ENCODE results near the gene AGPS.

Gene AGPS

DNA sequence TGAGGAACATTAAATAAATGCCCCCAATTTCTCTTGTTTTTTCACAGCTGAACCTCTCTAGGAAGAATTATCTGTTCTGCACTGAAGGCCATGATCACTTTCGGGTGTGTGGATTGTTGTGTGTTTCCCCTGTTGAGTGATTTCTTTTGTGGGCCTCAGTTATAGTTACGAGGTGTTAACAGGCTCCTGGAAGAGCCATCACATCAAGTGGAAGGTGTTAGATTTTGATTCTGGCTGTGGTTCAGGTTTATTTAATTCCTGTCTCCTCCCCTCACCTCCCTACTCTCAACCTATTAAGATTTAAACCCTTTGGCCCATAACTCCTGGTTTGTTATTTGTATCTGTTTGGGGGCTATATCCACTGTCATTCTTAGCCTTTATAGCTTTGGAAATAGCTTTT, 182.8 kb downstream of the AGPS start:
- H3K27me3 ChIP-seq (ENCODE audit: insufficient read depth, poor library complexity, severe bottlenecking), result no peaks in the 10 kb centered on the region
- DNase-seq (ENCODE audit: low read depth in 1 of 2, low spot score in 1 of 2), result no peak
- H3K4me3 ChIP-seq (replicated peaks; ENCODE audit: insufficient read depth, low read length), result no peak overlapping the region
- no peak for TF ChIP-seq GABPA (IDR thresholded peaks at IDR 0.05; ENCODE audit: low read depth)
- TF ChIP-seq, protein P1, sequence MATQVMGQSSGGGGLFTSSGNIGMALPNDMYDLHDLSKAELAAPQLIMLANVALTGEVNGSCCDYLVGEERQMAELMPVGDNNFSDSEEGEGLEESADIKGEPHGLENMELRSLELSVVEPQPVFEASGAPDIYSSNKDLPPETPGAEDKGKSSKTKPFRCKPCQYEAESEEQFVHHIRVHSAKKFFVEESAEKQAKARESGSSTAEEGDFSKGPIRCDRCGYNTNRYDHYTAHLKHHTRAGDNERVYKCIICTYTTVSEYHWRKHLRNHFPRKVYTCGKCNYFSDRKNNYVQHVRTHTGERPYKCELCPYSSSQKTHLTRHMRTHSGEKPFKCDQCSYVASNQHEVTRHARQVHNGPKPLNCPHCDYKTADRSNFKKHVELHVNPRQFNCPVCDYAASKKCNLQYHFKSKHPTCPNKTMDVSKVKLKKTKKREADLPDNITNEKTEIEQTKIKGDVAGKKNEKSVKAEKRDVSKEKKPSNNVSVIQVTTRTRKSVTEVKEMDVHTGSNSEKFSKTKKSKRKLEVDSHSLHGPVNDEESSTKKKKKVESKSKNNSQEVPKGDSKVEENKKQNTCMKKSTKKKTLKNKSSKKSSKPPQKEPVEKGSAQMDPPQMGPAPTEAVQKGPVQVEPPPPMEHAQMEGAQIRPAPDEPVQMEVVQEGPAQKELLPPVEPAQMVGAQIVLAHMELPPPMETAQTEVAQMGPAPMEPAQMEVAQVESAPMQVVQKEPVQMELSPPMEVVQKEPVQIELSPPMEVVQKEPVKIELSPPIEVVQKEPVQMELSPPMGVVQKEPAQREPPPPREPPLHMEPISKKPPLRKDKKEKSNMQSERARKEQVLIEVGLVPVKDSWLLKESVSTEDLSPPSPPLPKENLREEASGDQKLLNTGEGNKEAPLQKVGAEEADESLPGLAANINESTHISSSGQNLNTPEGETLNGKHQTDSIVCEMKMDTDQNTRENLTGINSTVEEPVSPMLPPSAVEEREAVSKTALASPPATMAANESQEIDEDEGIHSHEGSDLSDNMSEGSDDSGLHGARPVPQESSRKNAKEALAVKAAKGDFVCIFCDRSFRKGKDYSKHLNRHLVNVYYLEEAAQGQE (IDR thresholded peaks at IDR 0.05; ENCODE audit: insufficient replicate concordance, low read depth), result no peak
- TF ChIP-seq POLR2AphosphoS5 (IDR thresholded peaks at IDR 0.05; ENCODE audit: low read depth), result no peak
- no peak overlapping the region for H3K27ac ChIP-seq (replicated peaks)

DNA sequence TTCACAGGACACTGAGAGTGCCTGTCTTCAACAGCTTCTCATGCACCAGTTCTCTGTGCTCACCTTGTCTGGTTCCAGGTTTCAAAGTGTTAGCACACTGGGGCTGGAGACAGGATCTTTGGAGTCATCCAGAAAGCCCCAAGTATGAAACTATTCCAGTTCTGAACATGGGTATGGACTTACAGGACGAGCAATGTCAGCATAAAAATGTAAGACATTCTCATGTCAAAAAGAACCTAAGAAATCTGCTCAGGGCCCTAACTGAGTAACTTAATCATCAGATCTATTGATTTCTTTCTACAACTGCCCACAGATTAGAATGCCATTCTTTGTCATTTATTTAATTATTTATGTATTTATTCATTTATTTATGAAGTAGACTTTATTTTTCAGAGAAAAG, 184.5 kb downstream of the AGPS start:
- DNase-seq (ENCODE audit: low read depth in 1 of 2, low spot score in 1 of 2), result no peak
- Histone ChIP-seq H3K27me3 (ENCODE audit: insufficient read depth, poor library complexity, severe bottlenecking) (no peaks in the 10 kb centered on the region), H3K4me3 (replicated peaks; ENCODE audit: insufficient read depth, low read length) (no peak overlapping the region), H3K27ac (replicated peaks) (no peak overlapping the region)
- TF ChIP-seq, protein P2, sequence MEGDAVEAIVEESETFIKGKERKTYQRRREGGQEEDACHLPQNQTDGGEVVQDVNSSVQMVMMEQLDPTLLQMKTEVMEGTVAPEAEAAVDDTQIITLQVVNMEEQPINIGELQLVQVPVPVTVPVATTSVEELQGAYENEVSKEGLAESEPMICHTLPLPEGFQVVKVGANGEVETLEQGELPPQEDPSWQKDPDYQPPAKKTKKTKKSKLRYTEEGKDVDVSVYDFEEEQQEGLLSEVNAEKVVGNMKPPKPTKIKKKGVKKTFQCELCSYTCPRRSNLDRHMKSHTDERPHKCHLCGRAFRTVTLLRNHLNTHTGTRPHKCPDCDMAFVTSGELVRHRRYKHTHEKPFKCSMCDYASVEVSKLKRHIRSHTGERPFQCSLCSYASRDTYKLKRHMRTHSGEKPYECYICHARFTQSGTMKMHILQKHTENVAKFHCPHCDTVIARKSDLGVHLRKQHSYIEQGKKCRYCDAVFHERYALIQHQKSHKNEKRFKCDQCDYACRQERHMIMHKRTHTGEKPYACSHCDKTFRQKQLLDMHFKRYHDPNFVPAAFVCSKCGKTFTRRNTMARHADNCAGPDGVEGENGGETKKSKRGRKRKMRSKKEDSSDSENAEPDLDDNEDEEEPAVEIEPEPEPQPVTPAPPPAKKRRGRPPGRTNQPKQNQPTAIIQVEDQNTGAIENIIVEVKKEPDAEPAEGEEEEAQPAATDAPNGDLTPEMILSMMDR (IDR thresholded peaks at IDR 0.05; ENCODE audit: insufficient read depth, low read length), result no peak
- TF ChIP-seq GABPA (IDR thresholded peaks at IDR 0.05; ENCODE audit: low read depth), result no peak

DNA sequence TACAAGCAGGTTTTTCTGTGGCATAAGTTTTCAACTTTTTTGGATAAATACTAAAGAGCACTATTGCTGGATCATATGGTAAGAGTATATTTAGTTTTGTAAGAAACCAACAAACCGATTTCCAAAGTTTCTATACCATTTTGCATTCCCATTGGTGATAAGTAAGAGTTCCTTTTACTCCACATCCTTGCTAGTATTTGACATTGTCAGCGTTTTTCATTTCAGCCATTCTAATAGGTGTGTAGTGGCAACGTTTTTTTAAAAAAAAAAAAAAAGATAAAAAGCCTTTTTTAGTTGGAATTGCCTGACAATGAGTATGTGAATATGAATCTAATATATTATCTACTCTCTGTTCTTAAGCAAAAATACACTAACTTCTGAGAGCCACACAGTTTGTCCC, 185.9 kb downstream of the AGPS start:
- Histone ChIP-seq H3K27me3 (ENCODE audit: insufficient read depth, poor library complexity, severe bottlenecking) (no peaks in the 10 kb centered on the region), H3K27ac (replicated peaks) (no peak overlapping the region), H3K4me3 (replicated peaks; ENCODE audit: insufficient read depth, low read length) (no peak overlapping the region)
- no peak for TF ChIP-seq GABPA (IDR thresholded peaks at IDR 0.05; ENCODE audit: low read depth)
- no peak for DNase-seq (ENCODE audit: low read depth in 1 of 2, low spot score in 1 of 2)

DNA sequence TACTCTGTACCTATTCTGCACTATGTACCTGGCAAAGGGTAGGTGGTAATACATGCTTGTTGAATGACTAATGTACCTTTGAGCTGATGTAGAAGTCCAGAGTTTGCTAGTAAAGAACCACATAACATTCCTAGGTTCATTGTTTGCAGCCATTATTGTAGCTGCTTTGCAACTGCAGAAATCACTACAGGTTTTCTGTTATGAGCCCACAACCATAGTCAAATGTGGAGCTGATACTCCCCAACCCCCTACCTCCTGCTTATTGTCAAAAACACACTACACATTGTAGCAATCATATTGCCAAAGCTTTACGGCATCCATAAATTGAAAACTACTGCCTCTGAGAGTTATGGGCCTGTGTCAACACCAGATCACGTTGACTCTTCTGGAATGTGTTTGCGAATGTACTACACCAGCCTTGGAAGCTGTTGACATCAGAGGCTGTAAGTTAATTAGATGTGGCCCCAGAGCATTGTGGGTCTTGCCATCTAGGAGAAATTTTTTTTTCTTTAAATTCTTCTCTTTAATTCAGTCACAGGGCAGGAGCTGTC, 187.0 kb downstream of the AGPS start:
- H3K27ac ChIP-seq (replicated peaks), result no peak overlapping the region
- no peak for DNase-seq (ENCODE audit: low read depth in 1 of 2, low spot score in 1 of 2)
- no peaks in the 10 kb centered on the region for H3K27me3 ChIP-seq (ENCODE audit: insufficient read depth, poor library complexity, severe bottlenecking)
- no peak for TF ChIP-seq GABPA (IDR thresholded peaks at IDR 0.05; ENCODE audit: low read depth)
- no peak overlapping the region for H3K4me3 ChIP-seq (replicated peaks; ENCODE audit: insufficient read depth, low read length)

DNA sequence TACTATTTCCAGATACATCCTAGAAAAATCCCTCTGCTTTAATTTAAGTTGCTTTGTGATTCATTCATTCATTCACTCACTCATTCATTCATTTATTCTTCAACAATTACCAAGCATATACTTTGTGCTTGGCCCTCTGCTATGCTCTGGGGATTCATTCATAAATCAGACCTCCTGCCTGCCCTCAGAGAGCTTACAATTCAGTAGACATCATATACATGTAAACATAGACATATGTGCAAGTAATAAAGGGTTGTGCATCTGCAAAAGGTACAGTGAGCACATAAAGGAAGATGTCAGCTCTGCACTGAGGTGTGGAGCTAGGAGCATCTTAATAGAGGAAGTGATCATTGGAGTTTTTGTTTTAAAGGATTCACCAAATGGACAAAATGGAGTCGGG, 189.4 kb downstream of the AGPS start:
- DNase-seq (ENCODE audit: low read depth in 1 of 2, low spot score in 1 of 2), result no peak

More for the DNA sequence above, 189.4 kb downstream of the AGPS start:
- Histone ChIP-seq H3K27ac (replicated peaks) (no peak overlapping the region), H3K4me3 (replicated peaks; ENCODE audit: insufficient read depth, low read length) (no peak overlapping the region), H3K27me3 (ENCODE audit: insufficient read depth, poor library complexity, severe bottlenecking) (no peaks in the 10 kb centered on the region)
- TF ChIP-seq, protein P2 (IDR thresholded peaks at IDR 0.05; ENCODE audit: insufficient read depth, low read length), result no peak
- TF ChIP-seq, protein P1 (IDR thresholded peaks at IDR 0.05; ENCODE audit: insufficient replicate concordance, low read depth), result no peak
- TF ChIP-seq POLR2AphosphoS5 (IDR thresholded peaks at IDR 0.05; ENCODE audit: low read depth) (no peak), GABPA (IDR thresholded peaks at IDR 0.05; ENCODE audit: low read depth) (no peak), SPI1 (IDR thresholded peaks at IDR 0.05; ENCODE audit: borderline replicate concordance, low read depth) (no peak)
